Sigmoid colon (tissue), 4 donors: Measurements from ENCODE around the gene CLEC16A.

Source experiments
- POLR2A ChIP-seq, 2 donors: fragments of 450-650 bp; IDR thresholded peaks; one replicate each; pipeline ENCODE4 v1.6.1; 2016; ENCODE audit warnings: antibody characterized with exemption in 2 of 2, mild to moderate bottlenecking in 2 of 2, moderate library complexity in 2 of 2
- POLR2AphosphoS5 ChIP-seq, 4 donors: sonication (generic); formaldehyde crosslinking; IDR thresholded peaks; one replicate each; pipeline ENCODE4 v1.6.1; 2017; ENCODE audit warnings: antibody characterized with exemption in 4 of 4

- TF ChIP-seq POLR2A (IDR thresholded peaks at IDR 0.05) (no peak), POLR2AphosphoS5 (IDR thresholded peaks at IDR 0.05) (no peak)
These were observed 49.1 kb upstream of the CLEC16A start for GRCh38 chr16:10895053-10895946.
